GM12891 (cell line): ENCODE data around the gene ATP6V1G3.

ENCODE experiments used
- PAX5 ChIP-seq: IDR thresholded peaks from 2 replicates; pipeline ENCODE4 v1.6.1; 2011; ENCODE audit warnings: low read length, moderate library complexity, mild to moderate bottlenecking; ENCODE audit not compliant: insufficient read depth, severe bottlenecking
- POLR2A ChIP-seq: IDR thresholded peaks from 2 replicates; pipeline ENCODE4 v1.6.1; 2011; ENCODE audit warnings: low read depth, low read length, control low read depth
- POLR2AphosphoS5 ChIP-seq: IDR thresholded peaks from 2 replicates; pipeline ENCODE4 v1.6.1; 2011; ENCODE audit warnings: low read depth, low read length, control low read depth
- POU2F2 ChIP-seq: IDR thresholded peaks from 2 replicates; pipeline ENCODE4 v1.6.1; 2011; ENCODE audit warnings: low read depth, mild to moderate bottlenecking, control low read depth, low read length, moderate library complexity
- SPI1 ChIP-seq: IDR thresholded peaks from 2 replicates; pipeline ENCODE4 v1.6.1; 2011; ENCODE audit warnings: low read depth, low read length, control low read depth
- TAF1 ChIP-seq: IDR thresholded peaks from 2 replicates; pipeline ENCODE4 v1.6.1; 2011; ENCODE audit warnings: low read depth, low read length, control low read depth

- TF ChIP-seq TAF1 (no peak), POLR2A (no peak), POLR2AphosphoS5 (no peak), SPI1 (no peak), PAX5 (no peak), POU2F2 (no peak)
These were observed 9.5 kb downstream of the ATP6V1G3 start for GRCh38 chr1:198530953-198531352.
